Measurements from ENCODE around the gene PPCDC.

Gene PPCDC

DNA sequence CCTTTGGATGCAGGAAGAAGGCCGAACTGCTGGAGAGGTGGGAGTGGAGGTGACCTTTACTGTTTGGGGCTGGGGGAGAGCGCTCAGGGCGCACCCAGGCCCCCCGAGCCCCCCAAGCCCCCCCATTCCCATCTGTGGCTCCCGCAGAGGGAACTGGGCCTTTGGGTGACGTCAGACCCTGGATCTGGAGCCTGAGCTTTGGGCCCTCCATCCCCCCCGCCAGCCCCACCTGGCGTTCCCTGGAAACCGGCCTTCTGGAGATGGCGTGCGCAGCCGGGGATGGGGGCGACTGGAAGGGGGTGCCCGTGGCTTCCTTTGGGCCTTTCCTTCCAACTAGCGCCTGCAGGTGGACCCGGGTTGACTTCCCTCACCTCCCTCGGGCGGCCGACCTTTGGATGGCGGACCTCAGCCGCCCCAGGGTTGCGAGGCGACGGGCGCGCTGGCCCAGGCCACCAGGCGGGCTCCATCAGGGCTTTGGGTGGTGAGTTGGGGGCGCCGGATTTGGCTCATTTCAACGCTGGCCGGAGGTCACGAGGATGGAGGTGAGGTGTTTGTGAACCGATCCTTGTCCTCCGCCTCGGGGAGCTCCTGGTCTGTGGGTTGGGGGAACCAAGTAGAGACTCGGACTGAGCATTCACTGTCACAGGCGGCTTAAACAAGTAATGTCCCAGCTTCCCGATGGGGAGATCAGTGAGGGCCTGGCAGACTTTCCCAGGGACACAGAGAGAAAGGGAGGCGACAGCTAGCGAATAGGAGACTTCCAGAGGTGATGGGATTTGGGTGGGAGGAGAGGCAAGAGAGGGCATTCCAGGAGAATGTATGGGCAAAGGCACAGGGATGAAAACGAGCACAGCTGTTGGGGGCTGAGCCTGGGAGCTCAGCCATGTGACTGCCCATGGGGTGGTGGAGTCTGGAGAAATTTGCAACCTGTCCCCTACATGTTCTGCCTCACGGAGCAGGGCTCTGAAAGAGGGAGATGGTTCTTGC is 27.3 kb upstream of the PPCDC start:
- H3K4me3 ChIP-seq (ENCODE audit: low read length) = peak overlapping the region; percentile 84
- no peak overlapping the region for H3K27ac ChIP-seq (ENCODE audit: low read length)

GRCh38 chr15:74997141-74997540 is 26.2 kb upstream of the PPCDC start:
- no peak overlapping the region for H3K9ac ChIP-seq (ENCODE audit: low read length)
- H3K9me3 ChIP-seq (replicated peaks; ENCODE audit: insufficient read depth, low read length) = no peaks in the 10 kb centered on the region
- TF ChIP-seq EZH2 (optimal IDR thresholded peaks at IDR 0.05; ENCODE audit: low read depth, low read length) (no peak), EZH2phosphoT487 (IDR thresholded peaks at IDR 0.05; ENCODE audit: low read length) (no peak)
- no peak overlapping the region for H3K4me3 ChIP-seq (ENCODE audit: low read length)
- no peaks in the 10 kb centered on the region for H3K79me2 ChIP-seq (ENCODE audit: low read length)
- no peaks in the 10 kb centered on the region for H3K4me1 ChIP-seq (ENCODE audit: low read length)
- no peak overlapping the region for H3K4me2 ChIP-seq (ENCODE audit: low read depth, low read length)
- 0 out of 2 replicates have a peak, but pooled peaks cover 3% of the 10 kb centered on the region for H3K27me3 ChIP-seq (replicated peaks; ENCODE audit: insufficient read depth, low read length)
- no peak overlapping the region for H2AFZ ChIP-seq (ENCODE audit: low read length)
- H3K36me3 ChIP-seq (replicated peaks; ENCODE audit: insufficient read depth, low read length) = no peaks in the 10 kb centered on the region
- no peak overlapping the region for H3K27ac ChIP-seq (ENCODE audit: low read length)
- no peak for DNase-seq
- H4K20me1 ChIP-seq (ENCODE audit: insufficient read depth, low read length) = no peaks in the 10 kb centered on the region
- no peaks in the 10 kb centered on the region for H3F3A ChIP-seq (ENCODE audit: insufficient read depth, low read length)
- H3K9me2 ChIP-seq (replicated peaks; ENCODE audit: insufficient read depth, low read length) = no peaks in the 10 kb centered on the region

More for the DNA sequence above, 27.3 kb upstream of the PPCDC start:
- H3K9me3 ChIP-seq (replicated peaks; ENCODE audit: insufficient read depth, low read length) = no peaks in the 10 kb centered on the region
- H4K20me1 ChIP-seq (ENCODE audit: insufficient read depth, low read length) = no peaks in the 10 kb centered on the region
- no peaks in the 10 kb centered on the region for H3K36me3 ChIP-seq (replicated peaks; ENCODE audit: insufficient read depth, low read length)
- H3K4me2 ChIP-seq (ENCODE audit: low read depth, low read length) = peak overlapping the region; percentile 92
- no peaks in the 10 kb centered on the region for H3K79me2 ChIP-seq (ENCODE audit: low read length)
- DNase-seq = no peak
- H3K4me1 ChIP-seq (ENCODE audit: low read length) = no peaks in the 10 kb centered on the region
- peak overlapping the region; percentile 82 for H2AFZ ChIP-seq (ENCODE audit: low read length)
- TF ChIP-seq, protein P1, sequence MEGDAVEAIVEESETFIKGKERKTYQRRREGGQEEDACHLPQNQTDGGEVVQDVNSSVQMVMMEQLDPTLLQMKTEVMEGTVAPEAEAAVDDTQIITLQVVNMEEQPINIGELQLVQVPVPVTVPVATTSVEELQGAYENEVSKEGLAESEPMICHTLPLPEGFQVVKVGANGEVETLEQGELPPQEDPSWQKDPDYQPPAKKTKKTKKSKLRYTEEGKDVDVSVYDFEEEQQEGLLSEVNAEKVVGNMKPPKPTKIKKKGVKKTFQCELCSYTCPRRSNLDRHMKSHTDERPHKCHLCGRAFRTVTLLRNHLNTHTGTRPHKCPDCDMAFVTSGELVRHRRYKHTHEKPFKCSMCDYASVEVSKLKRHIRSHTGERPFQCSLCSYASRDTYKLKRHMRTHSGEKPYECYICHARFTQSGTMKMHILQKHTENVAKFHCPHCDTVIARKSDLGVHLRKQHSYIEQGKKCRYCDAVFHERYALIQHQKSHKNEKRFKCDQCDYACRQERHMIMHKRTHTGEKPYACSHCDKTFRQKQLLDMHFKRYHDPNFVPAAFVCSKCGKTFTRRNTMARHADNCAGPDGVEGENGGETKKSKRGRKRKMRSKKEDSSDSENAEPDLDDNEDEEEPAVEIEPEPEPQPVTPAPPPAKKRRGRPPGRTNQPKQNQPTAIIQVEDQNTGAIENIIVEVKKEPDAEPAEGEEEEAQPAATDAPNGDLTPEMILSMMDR (IDR thresholded peaks at IDR 0.05; ENCODE audit: low read length) = no peak
- TF ChIP-seq EZH2phosphoT487 (IDR thresholded peaks at IDR 0.05; ENCODE audit: low read length) (no peak), EZH2 (optimal IDR thresholded peaks at IDR 0.05; ENCODE audit: low read depth, low read length) (no peak)
- H3K9me2 ChIP-seq (replicated peaks; ENCODE audit: insufficient read depth, low read length) = no peaks in the 10 kb centered on the region
- H3F3A ChIP-seq (ENCODE audit: insufficient read depth, low read length) = no peaks in the 10 kb centered on the region
- H3K27me3 ChIP-seq (replicated peaks; ENCODE audit: insufficient read depth, low read length) = 0 out of 2 replicates have a peak, but pooled peaks cover 3% of the 10 kb centered on the region
- peak overlapping the region; percentile 68 for H3K9ac ChIP-seq (ENCODE audit: low read length)

DNA sequence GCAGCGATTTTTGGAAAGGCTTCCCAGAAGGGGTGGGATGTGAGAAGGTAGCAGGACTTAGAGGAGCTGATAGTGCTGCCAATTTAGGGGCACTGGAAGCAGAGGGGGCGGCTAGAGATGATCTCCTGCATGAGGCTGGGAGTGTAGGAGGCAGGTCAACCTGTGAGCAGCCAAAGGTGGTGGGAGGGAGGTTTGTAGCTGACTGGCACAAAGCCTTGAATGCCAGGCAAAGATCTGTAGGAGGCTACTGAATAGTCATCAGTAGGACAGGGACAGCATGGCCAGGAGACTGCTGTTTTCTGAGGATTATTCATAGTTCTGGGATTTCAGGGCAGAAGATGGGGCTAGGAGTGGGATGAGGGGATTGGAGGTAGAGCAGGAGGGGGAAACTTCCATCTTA is 25.8 kb upstream of the PPCDC start:
- Histone ChIP-seq H3K4me1 (ENCODE audit: low read length) (no peaks in the 10 kb centered on the region), H3K9me2 (replicated peaks; ENCODE audit: insufficient read depth, low read length) (no peaks in the 10 kb centered on the region), H3K9me3 (replicated peaks; ENCODE audit: insufficient read depth, low read length) (no peaks in the 10 kb centered on the region), H2AFZ (ENCODE audit: low read length) (no peak overlapping the region), H3K36me3 (replicated peaks; ENCODE audit: insufficient read depth, low read length) (no peaks in the 10 kb centered on the region), H3K9ac (ENCODE audit: low read length) (no peak overlapping the region), H3K4me2 (ENCODE audit: low read depth, low read length) (no peak overlapping the region), H3K4me3 (ENCODE audit: low read length) (no peak overlapping the region), H3K27ac (ENCODE audit: low read length) (no peak overlapping the region), H3K79me2 (ENCODE audit: low read length) (no peaks in the 10 kb centered on the region), H3F3A (ENCODE audit: insufficient read depth, low read length) (no peaks in the 10 kb centered on the region), H4K20me1 (ENCODE audit: insufficient read depth, low read length) (no peaks in the 10 kb centered on the region), H3K27me3 (replicated peaks; ENCODE audit: insufficient read depth, low read length) (0 out of 2 replicates have a peak, but pooled peaks cover 3% of the 10 kb centered on the region)
- TF ChIP-seq EZH2phosphoT487 (IDR thresholded peaks at IDR 0.05; ENCODE audit: low read length) = no peak
- TF ChIP-seq EZH2 (optimal IDR thresholded peaks at IDR 0.05; ENCODE audit: low read depth, low read length) = no peak
- TF ChIP-seq, protein P1 (IDR thresholded peaks at IDR 0.05; ENCODE audit: low read length) = no peak
- no peak for DNase-seq

All from MM.1S (cell line).